ENCODE results near the gene NUP93.
A peak's percentile ranks its signal among the peaks of the same experiment; 100 is the strongest.
"Not testable (repeated sequence)": the region's sequence is repeated elsewhere in the genome, so short reads cannot be mapped to it uniquely, and the experiment has no call there.

The NUP93 gene

DNA sequence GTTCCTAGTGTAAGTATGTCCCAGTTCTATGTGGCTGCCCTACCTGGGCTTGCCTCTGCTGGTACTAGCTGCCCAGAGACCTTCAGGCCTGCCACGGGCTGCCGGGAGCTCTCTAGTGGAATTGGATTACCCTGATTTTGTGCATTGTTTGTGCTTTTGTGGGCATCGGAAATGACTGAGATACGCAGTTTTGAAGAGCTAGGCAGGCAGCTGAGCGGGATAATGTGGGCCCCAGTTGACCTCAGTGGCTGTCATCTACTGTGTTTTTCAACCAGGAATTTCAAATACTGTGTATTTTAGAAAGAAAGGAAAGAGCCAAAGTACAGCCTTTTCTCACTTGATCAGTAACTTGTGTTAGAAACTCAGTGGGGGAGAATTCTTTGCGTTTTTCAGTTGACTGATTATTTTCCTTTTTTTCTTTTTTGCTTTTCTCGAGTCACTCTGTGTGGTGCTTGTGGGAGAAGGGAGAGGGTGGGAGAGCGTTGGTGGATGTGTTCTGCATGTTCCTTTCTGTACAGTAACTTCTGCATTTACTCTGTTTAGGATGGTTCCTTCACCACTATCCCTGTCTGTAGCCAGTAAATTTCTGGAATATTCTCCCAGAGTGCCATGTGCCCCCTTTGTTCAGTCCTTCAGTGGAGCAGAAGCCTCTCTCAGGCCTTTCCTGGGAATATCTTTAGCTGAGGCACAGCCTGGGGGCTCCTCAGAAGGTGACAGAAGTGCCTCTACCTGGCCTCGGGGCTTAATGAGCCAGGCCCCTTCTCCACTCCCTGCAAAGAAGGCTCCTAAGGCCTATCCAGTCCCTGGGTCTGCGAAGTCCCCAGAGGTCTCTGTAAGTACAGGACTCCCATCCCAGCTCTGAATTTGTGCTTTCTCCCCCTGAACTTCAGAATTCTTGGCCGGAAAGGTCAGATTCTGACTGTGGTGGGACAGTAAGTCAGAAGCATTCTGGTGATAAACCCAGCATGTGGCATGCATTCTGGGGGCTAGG is 120.1 kb downstream of the NUP93 start:
- DNase-seq (ENCODE audit: low spot score): no peak

DNA sequence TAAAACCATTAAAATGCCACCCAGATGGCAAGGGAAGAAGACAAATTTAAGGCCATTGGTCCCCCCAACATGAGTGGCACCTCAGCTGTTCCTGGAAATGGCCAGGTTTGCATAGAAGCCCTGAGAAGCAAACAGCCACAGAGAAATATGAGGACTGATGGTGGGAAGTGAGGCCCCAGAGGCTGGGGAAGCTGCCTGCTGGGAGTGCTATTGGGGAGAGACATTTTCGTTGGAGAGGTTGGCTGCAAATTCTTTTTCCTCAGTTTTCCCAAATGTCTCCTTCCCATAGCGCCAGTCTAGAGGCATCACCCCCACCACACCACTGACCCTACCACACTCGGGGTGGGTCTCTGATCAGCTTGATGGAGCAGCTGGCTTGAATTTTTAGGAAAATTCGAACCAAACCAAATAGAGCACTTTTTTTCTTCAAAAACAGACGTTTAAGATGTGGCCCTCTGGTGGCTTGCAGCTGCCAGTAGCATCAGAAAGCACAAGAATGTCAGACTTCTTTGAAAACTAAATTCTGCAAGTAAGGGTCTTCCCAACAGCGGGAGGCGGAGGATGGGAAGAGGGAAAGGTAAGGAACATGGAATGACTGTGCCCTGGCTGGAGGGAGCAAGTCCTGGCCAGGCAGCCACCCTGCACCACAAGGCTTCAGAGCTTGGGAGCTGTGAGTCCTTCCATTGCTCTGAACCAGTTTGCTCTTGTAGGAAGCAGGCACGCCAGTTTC is 121.9 kb downstream of the NUP93 start:
- no peak for DNase-seq (ENCODE audit: low spot score)

- no peak for DNase-seq (ENCODE audit: low spot score)
Measured at GRCh38 chr16:56852401-56852730, 122.4 kb downstream of the NUP93 start.

- no peak for DNase-seq (ENCODE audit: low spot score)
Measured at GRCh38 chr16:56852968-56853367, 123.0 kb downstream of the NUP93 start.

DNA sequence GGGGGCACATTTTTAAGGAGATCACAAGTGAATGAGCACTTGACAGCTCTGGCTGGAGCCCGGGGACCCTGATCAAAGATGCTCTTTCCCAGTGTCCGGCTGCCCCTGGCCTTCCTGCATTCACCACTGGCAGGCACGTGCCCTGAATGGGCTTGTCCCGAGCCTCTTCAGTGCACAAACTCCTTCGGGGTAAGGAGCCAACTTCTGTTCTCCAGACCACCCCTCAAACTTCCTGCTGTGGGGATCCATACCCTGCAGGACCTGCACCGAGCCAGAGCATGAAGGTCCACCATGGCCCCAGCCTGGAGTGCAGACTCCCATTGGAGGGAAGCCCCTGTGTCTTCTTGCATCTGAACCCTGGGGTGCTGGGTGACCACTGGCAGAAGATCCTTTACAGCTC is 125.3 kb downstream of the NUP93 start:
- no peak for DNase-seq (ENCODE audit: low spot score)

- DNase-seq (ENCODE audit: low spot score): no peak
Measured at GRCh38 chr16:56855946-56856345, 126.0 kb downstream of the NUP93 start.

DNA sequence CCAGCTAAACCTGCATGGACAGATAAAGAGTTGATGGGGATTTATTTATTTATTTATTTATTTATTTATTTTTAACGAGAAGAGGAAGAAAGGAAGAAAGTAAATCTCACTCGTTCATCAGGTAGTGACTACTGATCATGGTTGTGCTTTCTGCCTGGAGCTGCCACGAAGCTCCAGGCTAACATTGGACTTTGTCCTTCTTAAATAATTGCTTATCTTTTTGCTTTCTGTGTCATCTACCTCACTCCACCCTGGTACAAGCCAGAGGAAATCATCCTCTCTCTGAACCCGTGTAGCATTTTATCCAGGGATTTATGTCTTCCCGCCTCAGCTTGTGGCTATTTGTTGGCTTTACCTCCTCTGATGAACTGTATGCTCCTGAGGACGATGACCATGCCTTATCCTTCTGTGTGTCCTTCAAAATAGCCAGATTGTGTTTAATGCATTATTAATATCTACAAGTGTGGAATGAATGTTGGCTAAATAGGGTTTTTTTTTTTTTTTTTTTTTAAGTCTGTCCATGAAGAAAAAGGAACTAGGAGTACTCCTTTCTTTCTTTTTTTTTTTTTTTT is 127.0 kb downstream of the NUP93 start:
- DNase-seq (ENCODE audit: low spot score): no peak

GRCh38 chr16:56858374-56858773 is 128.4 kb downstream of the NUP93 start:
- DNase-seq (ENCODE audit: low spot score): no peak

- no peak for DNase-seq (ENCODE audit: low spot score)
Measured at GRCh38 chr16:56859636-56860035, 129.7 kb downstream of the NUP93 start.

- no peak for DNase-seq (ENCODE audit: low spot score)
Measured at GRCh38 chr16:56860226-56861020, 130.5 kb downstream of the NUP93 start.

DNA sequence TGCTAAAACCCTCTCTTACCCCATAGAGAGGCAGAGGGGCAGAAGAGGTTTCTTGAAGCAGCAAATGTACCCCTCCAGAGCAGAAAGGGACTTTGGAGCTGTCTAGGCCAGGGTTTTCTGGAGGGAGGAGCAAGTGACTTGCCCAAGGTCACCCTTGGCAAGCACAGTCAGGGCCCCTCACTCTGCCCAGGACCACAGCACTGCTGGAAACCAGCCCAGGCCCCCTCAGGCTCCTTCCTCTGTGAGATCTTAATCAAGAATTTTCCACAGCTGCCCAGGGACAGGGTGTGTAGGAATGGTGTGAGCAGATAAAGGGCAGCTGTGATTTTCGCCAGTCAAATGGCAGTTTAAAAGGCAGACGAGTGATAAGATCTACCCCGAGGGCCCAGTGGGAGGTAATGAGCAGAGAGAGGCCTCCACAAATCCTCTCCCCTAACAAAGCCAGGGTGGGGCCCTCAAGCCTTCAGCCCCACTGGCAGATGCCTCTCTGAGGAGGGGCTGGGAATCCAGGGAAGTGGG is 131.2 kb downstream of the NUP93 start:
- DNase-seq (ENCODE audit: low spot score): no peak

DNA sequence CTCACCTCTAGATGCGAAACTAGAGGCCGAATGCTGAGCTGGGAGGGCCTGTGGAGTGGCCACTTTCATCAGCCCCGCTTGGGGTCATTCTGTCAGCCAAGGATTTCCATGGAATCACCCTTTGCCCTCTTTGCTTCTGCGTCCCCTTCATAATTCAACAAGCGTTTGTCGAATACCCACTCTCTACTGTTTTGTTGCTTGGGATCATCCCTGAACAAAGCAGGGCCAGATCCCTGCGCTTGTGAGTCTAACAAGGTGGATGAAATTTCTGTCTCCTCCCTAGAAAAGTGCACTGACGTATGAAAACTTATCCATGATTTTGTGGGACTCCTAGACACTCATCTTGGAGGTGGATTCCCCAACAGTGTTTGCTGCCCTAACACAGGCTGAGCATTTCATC is 131.8 kb downstream of the NUP93 start:
- DNase-seq (ENCODE audit: low spot score): no peak

- no peak for DNase-seq (ENCODE audit: low spot score)
Measured at GRCh38 chr16:56862776-56863175, 132.8 kb downstream of the NUP93 start.

DNA sequence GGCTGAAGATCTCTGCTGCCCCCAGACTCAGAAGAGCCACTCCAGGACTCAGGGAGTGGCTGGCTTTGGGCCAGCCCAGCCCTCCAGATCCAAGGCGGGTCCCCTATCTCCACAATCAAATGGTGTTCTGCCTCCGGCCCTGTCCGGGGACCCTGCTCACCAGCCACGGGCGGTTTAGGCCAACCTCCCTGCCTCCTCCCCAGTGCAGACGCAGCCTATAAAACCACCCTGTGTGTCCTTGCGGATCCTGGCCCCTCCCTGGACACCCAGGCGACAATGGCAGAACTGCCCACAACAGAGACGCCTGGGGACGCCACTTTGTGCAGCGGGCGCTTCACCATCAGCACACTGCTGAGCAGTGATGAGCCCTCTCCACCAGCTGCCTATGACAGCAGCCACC is 135.0 kb downstream of the NUP93 start, which contains the start of gene SLC12A3:
TSS of gene SLC12A3 (plus strand) at position 248 of the 400 bp plus-strand sequence. CDS start at position 277, 29 bp downstream.
- no peak for DNase-seq (ENCODE audit: low spot score)

DNA sequence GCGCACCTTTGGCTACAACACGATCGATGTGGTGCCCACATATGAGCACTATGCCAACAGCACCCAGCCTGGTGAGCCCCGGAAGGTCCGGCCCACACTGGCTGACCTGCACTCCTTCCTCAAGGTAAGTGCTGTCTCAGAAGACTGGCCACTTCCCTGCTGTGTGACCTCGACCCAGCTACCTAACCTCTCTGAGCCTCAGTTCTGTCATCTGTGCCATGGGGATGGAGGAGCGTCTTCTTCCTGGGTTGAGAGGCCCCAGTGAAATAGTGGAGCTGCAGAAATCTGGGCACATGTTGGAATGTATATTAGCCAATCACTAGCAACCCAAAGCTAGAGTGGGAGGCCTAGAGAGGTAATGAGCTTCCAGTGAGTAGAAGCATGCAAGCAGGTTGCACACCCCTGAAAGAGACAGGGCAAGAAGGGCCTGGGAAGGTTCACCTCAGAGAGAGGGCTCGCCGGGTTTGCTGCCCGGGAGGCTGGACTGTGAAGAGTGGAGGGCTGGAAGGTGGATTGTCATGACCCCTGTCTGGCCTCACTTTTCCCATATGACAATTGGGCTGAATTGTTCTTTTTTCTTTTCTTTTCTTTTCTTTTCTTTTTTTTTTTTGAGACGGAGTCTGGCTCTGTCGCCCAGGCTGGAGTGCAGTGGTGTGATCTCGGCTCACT is 135.6 kb downstream of the NUP93 start:
- no peak for DNase-seq (ENCODE audit: low spot score)

GRCh38 chr16:56866955-56867830 is 137.3 kb downstream of the NUP93 start:
- peak; percentile 67 for DNase-seq (ENCODE audit: low spot score)

- no peak for DNase-seq (ENCODE audit: low spot score)
Measured at GRCh38 chr16:56868175-56868574, 138.2 kb downstream of the NUP93 start.

DNA sequence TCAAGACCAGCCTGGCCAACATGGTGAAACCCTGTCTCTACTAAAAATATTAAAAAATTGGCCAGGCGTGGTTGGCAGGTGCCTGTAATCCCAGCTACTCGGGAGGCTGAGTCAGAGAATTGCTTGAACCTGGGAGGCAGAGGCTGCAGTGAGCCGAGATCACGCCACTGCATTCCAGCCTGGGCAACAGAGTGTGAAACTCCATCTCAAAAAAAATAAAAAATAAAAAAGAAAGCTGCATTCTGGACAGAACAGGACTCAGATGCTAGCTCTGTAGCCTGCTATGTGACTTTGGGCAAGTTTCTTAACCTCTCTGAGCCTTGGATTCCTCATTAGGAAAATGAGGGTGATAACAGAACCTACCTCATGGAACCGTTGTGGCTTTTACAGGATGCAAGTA is 138.8 kb downstream of the NUP93 start:
- DNase-seq (ENCODE audit: low spot score): not testable (repeated sequence)

DNA sequence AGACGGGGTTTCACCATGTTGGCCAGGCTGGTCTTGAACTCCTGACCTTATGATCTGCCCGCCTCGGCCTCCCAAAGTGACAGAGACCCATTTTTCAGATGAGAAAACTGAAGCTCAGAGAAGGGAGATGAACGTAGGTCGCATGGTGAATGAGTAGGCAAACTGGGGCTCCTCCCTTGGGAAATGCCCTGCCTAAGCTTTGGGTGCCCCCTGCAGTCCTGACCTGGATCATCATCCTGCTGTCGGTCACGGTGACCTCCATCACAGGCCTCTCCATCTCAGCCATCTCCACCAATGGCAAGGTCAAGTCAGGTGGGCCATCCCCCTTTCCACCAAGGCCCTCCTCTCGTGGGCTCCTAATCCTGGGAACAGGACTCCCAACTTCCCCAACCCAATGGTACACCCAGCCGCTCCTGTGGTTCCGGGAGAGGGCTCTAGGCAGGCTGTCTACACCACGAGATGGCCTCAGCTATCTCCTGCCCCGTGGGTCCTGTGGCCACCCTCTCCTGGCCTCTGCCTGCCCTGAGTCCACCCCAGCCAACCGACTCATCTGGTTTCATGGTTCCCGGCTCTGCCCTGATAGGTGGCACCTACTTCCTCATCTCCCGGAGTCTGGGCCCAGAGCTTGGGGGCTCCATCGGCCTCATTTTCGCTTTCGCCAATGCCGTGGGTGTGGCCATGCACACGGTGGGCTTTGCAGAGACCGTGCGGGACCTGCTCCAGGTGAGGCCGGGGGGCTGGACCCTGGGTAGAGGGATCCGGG is 139.8 kb downstream of the NUP93 start:
- no peak for DNase-seq (ENCODE audit: low spot score)

All from pons (tissue), 1 donor.